SHP77 treated with DMSO at 0.1 percent for 48 hours (cell line): Measurements from ENCODE around the gene GOLIM4.
"Not testable (repeated sequence)": the region's sequence is repeated elsewhere in the genome, so short reads cannot be mapped to it uniquely, and the experiment has no call there.

Source experiments
- DNase-seq: peaks from one replicate; lab custom pipeline; 2025; lab: John Stamatoyannopoulos, UW

Gene GOLIM4

GRCh38 chr3:168073842-168074605 is 21.7 kb downstream of the GOLIM4 start:
- no peak for DNase-seq

- DNase-seq, result no peak
Observed at GRCh38 chr3:168072323-168072650, 23.4 kb downstream of the GOLIM4 start.

GRCh38 chr3:168071591-168072322 is 24.0 kb downstream of the GOLIM4 start:
- DNase-seq, result no peak

- no peak for DNase-seq
Observed at GRCh38 chr3:168070919-168071318, 24.8 kb downstream of the GOLIM4 start.

GRCh38 chr3:168068346-168068745 is 27.4 kb downstream of the GOLIM4 start:
- DNase-seq, result no peak

GRCh38 chr3:168066882-168067281 is 28.8 kb downstream of the GOLIM4 start:
- DNase-seq, result no peak

- DNase-seq, result no peak
Observed at GRCh38 chr3:168065569-168065968, 30.2 kb downstream of the GOLIM4 start.

GRCh38 chr3:168063122-168063521 is 32.6 kb downstream of the GOLIM4 start:
- DNase-seq, result no peak

GRCh38 chr3:168062679-168063078 is 33.0 kb downstream of the GOLIM4 start:
- DNase-seq, result no peak

- no peak for DNase-seq
Observed at GRCh38 chr3:168061332-168061996, 34.3 kb downstream of the GOLIM4 start.

- no peak for DNase-seq
Observed at GRCh38 chr3:168060317-168060716, 35.4 kb downstream of the GOLIM4 start.

- no peak for DNase-seq
Observed at GRCh38 chr3:168058481-168058880, 37.2 kb downstream of the GOLIM4 start.

- not testable (repeated sequence) for DNase-seq
Observed at GRCh38 chr3:168056398-168057230, 39.1 kb downstream of the GOLIM4 start.

GRCh38 chr3:168054447-168054846 is 41.3 kb downstream of the GOLIM4 start:
- DNase-seq, result no peak

- no peak for DNase-seq
Observed at GRCh38 chr3:168053115-168053514, 42.6 kb downstream of the GOLIM4 start.

GRCh38 chr3:168052515-168052914 is 43.2 kb downstream of the GOLIM4 start:
- DNase-seq, result no peak

GRCh38 chr3:168051531-168052471 is 43.9 kb downstream of the GOLIM4 start:
- no peak for DNase-seq

- no peak for DNase-seq
Observed at GRCh38 chr3:168051070-168051469, 44.7 kb downstream of the GOLIM4 start.

GRCh38 chr3:168049367-168049974 is 46.3 kb downstream of the GOLIM4 start:
- DNase-seq, result no peak
